Stimulated activated CD4-positive, alpha-beta T cell treated with anti-CD3 and anti-CD28 coated beads, Interleukin-4, amount 100 ng/mL, for 4 hours (primary cell): ENCODE measurements around the gene XBP1.
"Not testable (repeated sequence)": the region's sequence is repeated elsewhere in the genome, so short reads cannot be mapped to it uniquely, and the experiment has no call there.

Experiments
- DNase-seq, 2 experiments: peaks; one replicate each; pipeline ENCODE4 v3.0.0-alpha.2; 2020

The XBP1 gene

GRCh38 chr22:28791841-28792490, 8.4 kb downstream of the XBP1 start:
- DNase-seq: no peak

GRCh38 chr22:28791124-28791523, 9.2 kb downstream of the XBP1 start:
- no peak for DNase-seq

GRCh38 chr22:28788601-28789000, 11.8 kb downstream of the XBP1 start:
- DNase-seq: no peak

- no peak for DNase-seq
Observed at GRCh38 chr22:28783786-28784671, 16.3 kb downstream of the XBP1 start.

GRCh38 chr22:28780296-28780695, 20.1 kb downstream of the XBP1 start:
- DNase-seq: no peak

- no peak for DNase-seq
Observed at GRCh38 chr22:28779833-28780232, 20.5 kb downstream of the XBP1 start.

- DNase-seq: no peak
Observed at GRCh38 chr22:28774378-28774777, 26.0 kb downstream of the XBP1 start.

- no peak for DNase-seq
Observed at GRCh38 chr22:28773461-28773867, 26.9 kb downstream of the XBP1 start.

- peak; percentile 91 to 92 for DNase-seq
Observed at GRCh38 chr22:28772633-28773460, 27.5 kb downstream of the XBP1 start, which contains the start of gene CCDC117. TSS of gene CCDC117 (plus strand) at chr22:28772695. CDS start at chr22:28772850, 155 bp downstream.

- no peak for DNase-seq
Observed at GRCh38 chr22:28771195-28771791, 29.1 kb downstream of the XBP1 start.

GRCh38 chr22:28769394-28770085, 30.8 kb downstream of the XBP1 start:
- DNase-seq: no peak

- no peak for DNase-seq
Observed at GRCh38 chr22:28768701-28769393, 31.5 kb downstream of the XBP1 start.

GRCh38 chr22:28766628-28767027, 33.7 kb downstream of the XBP1 start:
- no peak for DNase-seq

GRCh38 chr22:28762000-28762399, 38.4 kb downstream of the XBP1 start:
- not testable (repeated sequence) for DNase-seq

GRCh38 chr22:28761449-28761755, 39.0 kb downstream of the XBP1 start:
- no peak for DNase-seq

- DNase-seq: no peak
Observed at GRCh38 chr22:28759861-28760560, 40.4 kb downstream of the XBP1 start.

GRCh38 chr22:28754512-28754911, 45.9 kb downstream of the XBP1 start:
- not testable (repeated sequence) for DNase-seq

GRCh38 chr22:28750471-28750881, 49.9 kb downstream of the XBP1 start:
- DNase-seq: no peak
